Measurements from ENCODE around the gene ACYP2.

The ACYP2 gene

GRCh38 chr2:54164106-54164505, 48.7 kb downstream of the ACYP2 start:
- DNase-seq, result no peak

- no peak for DNase-seq
These were observed 50.8 kb downstream of the ACYP2 start for GRCh38 chr2:54166121-54166773.

- peak; percentile 2 for DNase-seq
These were observed 61.2 kb downstream of the ACYP2 start for GRCh38 chr2:54176577-54176976.

GRCh38 chr2:54183281-54183680, 67.9 kb downstream of the ACYP2 start:
- DNase-seq, result no peak

- DNase-seq, result no peak
These were observed 68.6 kb downstream of the ACYP2 start for GRCh38 chr2:54183972-54184371.

- DNase-seq, result no peak
These were observed 69.7 kb downstream of the ACYP2 start for GRCh38 chr2:54185105-54185504.

- DNase-seq, result no peak
These were observed 71.9 kb downstream of the ACYP2 start for GRCh38 chr2:54187331-54187730.

GRCh38 chr2:54189539-54189938, 74.1 kb downstream of the ACYP2 start:
- DNase-seq, result no peak

- no peak for DNase-seq
These were observed 76.1 kb downstream of the ACYP2 start for GRCh38 chr2:54191361-54192135.

- no peak for DNase-seq
These were observed 79.6 kb downstream of the ACYP2 start for GRCh38 chr2:54194761-54195750.

- no peak for DNase-seq
These were observed 81.2 kb downstream of the ACYP2 start for GRCh38 chr2:54196646-54197045.

GRCh38 chr2:54204476-54204875, 89.1 kb downstream of the ACYP2 start:
- no peak for DNase-seq

- DNase-seq, result peak; percentile 66
These were observed 91.2 kb downstream of the ACYP2 start for GRCh38 chr2:54206596-54206995.

GRCh38 chr2:54207666-54208195, 92.3 kb downstream of the ACYP2 start:
- no peak for DNase-seq

- DNase-seq, result no peak
These were observed 93.2 kb downstream of the ACYP2 start for GRCh38 chr2:54208364-54209240.

- DNase-seq, result no peak
These were observed 94.0 kb downstream of the ACYP2 start for GRCh38 chr2:54209379-54209778.

- DNase-seq, result no peak
These were observed 97.0 kb downstream of the ACYP2 start for GRCh38 chr2:54212456-54212855.

- no peak for DNase-seq
These were observed 97.7 kb downstream of the ACYP2 start for GRCh38 chr2:54213082-54213481.

- DNase-seq, result no peak
These were observed 109.6 kb downstream of the ACYP2 start for GRCh38 chr2:54224997-54225396.

- no peak for DNase-seq
These were observed 110.8 kb downstream of the ACYP2 start for GRCh38 chr2:54226260-54226659.

GRCh38 chr2:54227798-54228197, 112.4 kb downstream of the ACYP2 start:
- DNase-seq, result no peak

GRCh38 chr2:54228945-54229344, 113.5 kb downstream of the ACYP2 start:
- no peak for DNase-seq

Data from NCI-H748 treated with DMSO at 0.1 percent for 48 hours (cell line).